ENCODE measurements around the gene CWC27.

The CWC27 gene

DNA sequence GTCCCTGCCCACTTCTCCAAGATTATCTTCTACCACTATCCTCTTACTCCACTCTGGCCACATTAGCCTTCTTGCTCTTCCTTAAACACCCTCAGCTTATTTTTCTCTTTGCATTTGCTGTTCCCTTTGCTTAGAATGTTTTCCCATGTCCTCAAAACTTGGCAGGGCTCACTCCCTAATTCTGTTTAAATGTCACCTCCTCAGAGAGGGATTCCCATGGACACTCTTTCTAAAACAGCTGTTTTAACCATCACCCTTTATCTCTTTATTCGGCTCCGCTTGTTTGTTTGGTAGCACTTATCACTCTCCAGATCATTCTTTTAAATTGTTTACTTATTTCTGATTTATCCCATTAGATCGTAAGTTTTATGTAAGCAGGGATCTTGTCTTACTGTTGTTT lies 278.5 kb downstream of the CWC27 start:
- no peak for DNase-seq

DNA sequence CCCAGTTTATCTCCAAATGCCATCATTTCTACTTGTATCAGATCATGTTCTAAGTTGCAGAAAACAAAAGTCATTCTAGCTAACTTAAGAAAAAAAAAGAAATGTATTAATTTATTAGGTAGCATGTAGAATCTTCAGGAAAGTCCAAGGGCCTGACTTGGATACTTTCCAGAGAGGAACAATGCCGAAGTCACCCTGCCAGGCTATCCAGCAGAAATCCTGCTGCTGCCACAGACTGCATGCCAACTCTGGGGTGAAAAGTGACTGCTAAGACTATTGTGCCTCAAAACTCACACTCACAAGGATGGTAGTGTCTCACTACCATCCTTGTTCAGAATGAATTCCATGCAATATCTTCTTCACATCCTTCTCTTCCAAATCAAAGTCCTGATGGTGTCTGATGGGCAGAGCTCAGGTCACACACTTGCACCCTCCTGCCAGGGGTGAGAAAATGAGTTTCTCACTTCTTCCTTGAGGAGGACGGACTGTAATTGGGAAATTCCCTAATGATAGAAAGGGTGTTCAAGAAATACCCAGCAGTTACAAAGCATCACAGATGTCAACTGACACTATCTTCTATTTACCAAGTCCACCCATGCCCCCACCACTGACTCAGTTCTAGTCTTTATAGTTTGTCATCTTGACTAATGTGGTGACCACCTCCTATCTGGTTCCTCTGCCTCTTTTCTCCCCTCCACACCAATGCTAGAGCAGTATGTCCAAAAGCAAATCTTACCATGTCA lies 279.4 kb downstream of the CWC27 start:
- DNase-seq, result no peak

GRCh38 chr5:65050140-65050539 lies 281.4 kb downstream of the CWC27 start:
- DNase-seq, result no peak

- no peak for DNase-seq
Observed at GRCh38 chr5:65050826-65051498, 282.2 kb downstream of the CWC27 start.

DNA sequence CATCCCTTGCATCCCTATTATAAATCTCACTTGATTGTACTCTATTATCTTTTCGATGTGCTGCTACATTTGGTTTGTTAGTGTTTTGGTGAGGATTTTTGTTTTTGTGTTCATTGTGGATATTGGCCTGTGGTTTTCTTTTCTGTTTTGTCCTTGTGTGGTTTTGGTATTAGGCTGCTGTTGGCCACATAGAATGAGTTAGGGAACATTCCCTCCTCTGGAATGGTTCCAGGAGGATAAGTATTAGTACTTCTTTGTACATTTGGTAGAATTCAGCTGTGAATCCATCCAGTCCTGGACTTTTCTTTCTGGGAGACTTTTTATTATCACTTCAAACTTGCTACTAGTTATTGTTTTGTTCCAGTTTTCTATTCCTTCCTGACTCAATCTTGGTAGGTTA lies 287.2 kb downstream of the CWC27 start:
- DNase-seq, result no peak

DNA sequence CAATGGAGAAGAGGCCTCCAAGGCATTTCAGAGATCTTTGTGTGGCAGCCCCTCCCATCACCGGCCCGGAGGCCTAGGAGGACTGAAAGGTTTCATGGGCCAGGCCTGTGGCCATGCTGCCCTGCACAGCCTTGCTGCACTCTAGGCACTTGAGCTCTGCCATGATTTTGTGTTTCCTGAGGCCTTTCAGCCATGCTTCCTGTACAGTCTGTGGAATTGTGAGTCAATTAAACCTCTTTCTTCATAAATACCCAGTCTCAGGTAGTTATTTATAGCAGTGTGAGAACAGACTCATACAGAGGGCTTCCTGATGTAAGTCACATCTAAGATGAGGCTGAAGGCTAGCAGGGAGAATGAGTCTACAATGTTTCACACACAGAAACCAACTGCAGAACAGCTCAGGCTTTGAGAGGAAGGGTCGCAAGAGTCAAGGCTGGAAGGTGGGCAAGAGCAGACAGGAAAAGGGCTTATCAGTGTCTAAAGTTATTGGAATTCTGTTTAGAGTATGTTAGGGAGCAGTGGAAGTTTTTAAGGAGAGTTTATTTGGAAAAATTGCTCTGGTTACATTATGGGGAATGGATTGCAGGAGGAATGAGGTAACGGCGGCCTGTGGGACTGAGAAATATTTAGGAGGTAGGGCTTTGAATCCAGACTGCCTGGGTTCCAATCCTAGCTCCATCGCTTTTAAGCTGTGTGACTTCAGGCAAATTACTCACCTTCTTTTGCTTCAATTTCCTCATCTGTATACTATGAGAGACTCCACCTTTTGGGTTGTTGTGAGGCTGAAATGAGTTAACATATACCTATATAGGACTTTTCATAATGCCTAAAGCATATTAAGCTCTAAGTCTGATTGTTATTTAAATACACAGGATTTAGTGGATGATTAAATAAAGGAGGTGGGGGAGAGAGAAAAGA lies 291.2 kb downstream of the CWC27 start:
- no peak for DNase-seq

GRCh38 chr5:65061250-65061973 lies 292.7 kb downstream of the CWC27 start:
- DNase-seq, result no peak

- no peak for DNase-seq
Observed at GRCh38 chr5:65061974-65062353, 293.2 kb downstream of the CWC27 start.

DNA sequence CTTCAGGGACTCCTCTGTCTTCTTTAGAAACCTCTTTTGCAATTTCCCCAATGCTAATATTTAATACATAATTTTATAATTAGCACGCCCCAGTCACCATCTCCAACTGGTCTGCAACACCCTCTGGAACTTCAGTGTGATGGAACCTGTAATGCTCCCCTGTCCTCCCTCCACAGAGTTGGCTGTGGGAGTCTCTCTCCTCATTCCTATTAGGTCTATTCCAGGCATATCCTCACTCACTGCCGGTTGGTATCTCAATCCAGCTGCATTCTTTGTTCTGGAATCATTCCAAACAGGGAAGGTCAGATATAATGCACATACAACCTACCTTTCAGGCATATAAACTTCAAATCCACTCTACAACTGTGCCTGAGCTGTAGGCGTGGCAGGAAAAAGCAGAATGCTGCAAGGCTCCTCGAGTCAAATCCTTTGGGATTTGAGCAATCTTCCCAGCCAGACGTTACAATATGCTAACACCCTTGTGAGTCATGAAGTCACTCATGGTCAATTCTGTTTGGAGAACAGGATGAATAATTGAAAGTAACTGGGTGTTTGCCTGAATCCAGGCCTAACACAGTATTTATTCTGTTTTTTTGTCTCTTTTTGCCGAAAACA lies 293.8 kb downstream of the CWC27 start:
- DNase-seq, result no peak

DNA sequence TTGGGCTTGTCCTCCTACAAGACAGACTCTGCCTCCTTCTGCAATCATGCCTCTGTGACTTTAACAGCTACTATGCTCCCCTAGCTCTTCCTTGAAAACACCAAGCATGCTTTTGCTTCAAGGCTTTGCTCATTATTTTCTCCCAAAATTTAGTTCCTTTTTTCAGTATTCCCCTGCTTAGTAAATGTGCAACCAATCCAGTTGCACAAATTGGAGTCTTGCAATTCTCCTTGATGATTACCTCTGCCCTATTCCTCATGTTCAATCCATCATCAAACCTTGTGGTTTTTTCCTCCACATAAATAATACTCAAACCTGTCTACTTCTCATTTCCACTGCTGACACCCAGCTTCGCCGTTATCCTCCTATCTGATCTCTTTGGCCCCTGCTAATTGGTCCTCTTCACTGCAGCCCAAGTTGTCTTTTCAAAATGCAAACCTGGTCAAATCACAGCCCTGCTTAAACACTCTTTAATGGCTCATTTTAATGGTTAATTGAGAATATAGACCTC lies 296.3 kb downstream of the CWC27 start:
- no peak for DNase-seq

- no peak for DNase-seq
Observed at GRCh38 chr5:65066387-65067146, 297.8 kb downstream of the CWC27 start.

GRCh38 chr5:65067147-65067506 lies 298.4 kb downstream of the CWC27 start:
- DNase-seq, result no peak
